A673 (cell line): ENCODE data around the gene RNF8.

Experiments used
- CTCF ChIP-seq: fragments of 300-800, 200-600 bp; sonication (generic); conservative IDR thresholded peaks from 2 replicates; pipeline ENCODE4 v1.5.1; 2017; ENCODE audit warnings: low read depth, mild to moderate bottlenecking, antibody characterized with exemption, low read length, moderate library complexity, mixed read lengths
- EZH2 ChIP-seq: fragments of 200-600 bp; sonication (generic); IDR thresholded peaks from 2 replicates; pipeline ENCODE4 v1.6.1; 2017; ENCODE audit warnings: borderline replicate concordance, low read depth, mild to moderate bottlenecking, mixed read lengths, antibody characterized with exemption, low read length; ENCODE audit not compliant: poor library complexity, severe bottlenecking

- TF ChIP-seq CTCF (no peak), EZH2 (no peak)
These were observed 42.8 kb upstream of the RNF8 start for GRCh38 chr6:37310966-37311365.
